Right lobe of liver (tissue), 4 donors: ENCODE data around the gene RSPH6A.
A peak's percentile ranks its signal among the peaks of the same experiment; 100 is the strongest.

Source experiments
- POLR2A ChIP-seq: fragments of 450-650 bp; IDR thresholded peaks from one replicate; pipeline ENCODE4 v1.6.1; 2017; ENCODE audit warnings: antibody characterized with exemption, mild to moderate bottlenecking
- TF ChIP-seq, protein P1 (sequence below), 4 donors: fragments of 200-600 bp in 3 of 4; fragments of 450-650 bp in 1 of 4; IDR thresholded peaks; one replicate each; pipeline versions ENCODE4 v1.5.1 to v1.8.0; 2016 to 2022; ENCODE audit warnings: antibody characterized with exemption in 4 of 4, mild to moderate bottlenecking in 2 of 4
- donor health status: DM: no; HTN: no; CAD: no.
- donor health status: DM: no; HTN: no; CAD: no.
- donor health status: DM: no; HTN: yes; CAD: no.

DNA sequence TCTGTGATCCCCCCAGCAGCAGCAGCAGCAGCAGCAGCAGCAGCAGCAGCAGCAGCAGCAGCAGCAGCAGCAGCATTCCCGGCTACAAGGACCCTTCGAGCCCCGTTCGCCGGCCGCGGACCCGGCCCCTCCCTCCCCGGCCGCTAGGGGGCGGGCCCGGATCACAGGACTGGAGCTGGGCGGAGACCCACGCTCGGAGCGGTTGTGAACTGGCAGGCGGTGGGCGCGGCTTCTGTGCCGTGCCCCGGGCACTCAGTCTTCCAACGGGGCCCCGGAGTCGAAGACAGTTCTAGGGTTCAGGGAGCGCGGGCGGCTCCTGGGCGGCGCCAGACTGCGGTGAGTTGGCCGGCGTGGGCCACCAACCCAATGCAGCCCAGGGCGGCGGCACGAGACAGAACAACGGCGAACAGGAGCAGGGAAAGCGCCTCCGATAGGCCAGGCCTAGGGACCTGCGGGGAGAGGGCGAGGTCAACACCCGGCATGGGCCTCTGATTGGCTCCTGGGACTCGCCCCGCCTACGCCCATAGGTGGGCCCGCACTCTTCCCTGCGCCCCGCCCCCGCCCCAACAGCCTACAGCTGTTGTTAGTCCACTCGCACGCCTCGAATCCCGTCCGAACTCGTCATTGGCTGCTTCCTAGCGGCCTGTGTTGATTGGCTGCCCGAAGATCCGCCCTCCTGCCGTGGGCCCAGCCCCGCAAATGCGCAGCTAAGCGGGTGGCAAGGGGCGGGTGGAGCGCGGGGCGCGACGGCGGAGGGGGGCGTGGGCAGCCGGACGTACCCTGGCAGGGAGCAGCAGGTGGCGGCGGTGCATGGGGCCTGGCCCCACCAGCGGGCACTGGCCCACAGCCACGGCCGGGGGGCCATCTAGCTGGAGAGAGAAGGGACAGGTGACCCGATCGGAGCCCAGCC lies 44.7 kb downstream of the RSPH6A start:
- TF ChIP-seq, protein P1, sequence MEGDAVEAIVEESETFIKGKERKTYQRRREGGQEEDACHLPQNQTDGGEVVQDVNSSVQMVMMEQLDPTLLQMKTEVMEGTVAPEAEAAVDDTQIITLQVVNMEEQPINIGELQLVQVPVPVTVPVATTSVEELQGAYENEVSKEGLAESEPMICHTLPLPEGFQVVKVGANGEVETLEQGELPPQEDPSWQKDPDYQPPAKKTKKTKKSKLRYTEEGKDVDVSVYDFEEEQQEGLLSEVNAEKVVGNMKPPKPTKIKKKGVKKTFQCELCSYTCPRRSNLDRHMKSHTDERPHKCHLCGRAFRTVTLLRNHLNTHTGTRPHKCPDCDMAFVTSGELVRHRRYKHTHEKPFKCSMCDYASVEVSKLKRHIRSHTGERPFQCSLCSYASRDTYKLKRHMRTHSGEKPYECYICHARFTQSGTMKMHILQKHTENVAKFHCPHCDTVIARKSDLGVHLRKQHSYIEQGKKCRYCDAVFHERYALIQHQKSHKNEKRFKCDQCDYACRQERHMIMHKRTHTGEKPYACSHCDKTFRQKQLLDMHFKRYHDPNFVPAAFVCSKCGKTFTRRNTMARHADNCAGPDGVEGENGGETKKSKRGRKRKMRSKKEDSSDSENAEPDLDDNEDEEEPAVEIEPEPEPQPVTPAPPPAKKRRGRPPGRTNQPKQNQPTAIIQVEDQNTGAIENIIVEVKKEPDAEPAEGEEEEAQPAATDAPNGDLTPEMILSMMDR (IDR thresholded peaks at IDR 0.05) = peak; percentile 87 to 98 (median 95)
- peak; percentile 57 for TF ChIP-seq POLR2A
